GM21381 (cell line): ENCODE data around the gene AKR1A1.

Experiments
- ATAC-seq: cut with Tn5 transposase; IDR thresholded peaks from one replicate; pipeline ENCODE4 v1.9.1; 2021; ENCODE audit warnings: mild to moderate bottlenecking, moderate library complexity; ENCODE audit not compliant: unreplicated experiment

The AKR1A1 gene

GRCh38 chr1:45612941-45613579, 62.4 kb downstream of the AKR1A1 start:
- no peak for ATAC-seq

DNA sequence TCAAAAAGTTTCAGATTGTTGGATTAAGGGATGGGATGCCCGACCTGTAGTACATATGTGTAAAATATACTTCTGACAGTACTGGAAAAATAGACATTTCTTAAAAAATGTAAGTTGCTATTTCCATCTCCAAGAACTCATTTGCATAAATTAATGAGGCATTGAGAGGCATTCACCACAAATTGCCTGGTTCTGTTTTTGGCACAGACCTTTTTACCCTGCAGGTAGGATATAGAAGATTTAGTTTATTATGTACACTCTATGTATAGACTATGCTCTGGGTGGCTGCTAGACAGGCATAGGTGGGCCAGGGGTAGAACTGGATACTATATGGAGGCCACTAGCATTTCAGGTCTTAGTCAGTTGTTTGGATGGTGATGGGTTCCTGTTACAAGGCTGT, 65.3 kb downstream of the AKR1A1 start:
- ATAC-seq, result no peak

- ATAC-seq, result no peak
Observed at GRCh38 chr1:45617618-45618017, 67.0 kb downstream of the AKR1A1 start.

DNA sequence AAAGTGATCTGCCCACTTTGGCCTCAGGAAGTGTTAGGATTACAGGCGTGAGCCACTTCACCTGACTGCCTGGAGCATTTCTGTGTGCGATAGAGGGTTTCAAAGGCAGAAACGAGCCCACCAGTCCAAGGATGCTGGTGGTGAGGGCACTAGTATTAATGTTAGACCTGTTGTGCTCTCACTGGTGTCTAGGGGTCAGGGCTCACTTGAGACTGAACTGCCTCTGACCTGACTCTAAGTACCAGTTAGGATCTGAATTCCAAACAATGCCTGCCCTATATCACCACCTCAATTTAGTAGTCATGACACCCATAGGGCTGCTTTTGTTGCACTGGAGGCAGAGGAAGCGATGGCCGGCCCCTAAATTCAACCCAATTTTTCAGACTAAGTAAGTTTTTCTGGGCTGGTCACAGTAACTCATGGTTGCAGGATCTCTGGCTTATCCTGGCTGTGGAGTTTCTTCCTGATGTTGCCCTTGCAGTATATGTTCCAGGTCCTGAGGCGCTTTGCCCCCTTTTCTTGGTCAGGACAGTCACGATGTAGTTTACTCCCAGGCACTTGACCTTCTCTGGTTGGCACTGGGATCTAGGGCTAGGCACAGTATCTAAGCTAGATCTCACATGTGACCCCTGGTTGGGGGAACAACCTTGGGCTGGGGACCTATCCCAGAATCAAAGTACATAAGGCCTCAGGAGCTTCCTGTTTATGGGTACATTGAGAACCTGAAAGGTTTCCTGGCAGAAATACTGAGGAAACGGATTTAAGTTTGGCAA, 68.7 kb downstream of the AKR1A1 start:
- no peak for ATAC-seq
